SIG-M5 treated with dmso at 0.1 percent for 504 hours (cell line): ENCODE data around the gene TSPAN32.
"Not testable (repeated sequence)": the region's sequence is repeated elsewhere in the genome, so short reads cannot be mapped to it uniquely, and the experiment has no call there.

Source experiments
- DNase-seq: peaks from one replicate; lab custom pipeline; 2025; ENCODE audit not compliant: unreplicated experiment; lab: John Stamatoyannopoulos, UW

Gene TSPAN32

GRCh38 chr11:2332569-2332968 lies 30.8 kb downstream of the TSPAN32 start:
- DNase-seq = not testable (repeated sequence)

GRCh38 chr11:2333486-2334205 lies 31.8 kb downstream of the TSPAN32 start:
- DNase-seq = not testable (repeated sequence)

- not testable (repeated sequence) for DNase-seq
These were observed 33.5 kb downstream of the TSPAN32 start for GRCh38 chr11:2335286-2335685.

- DNase-seq = not testable (repeated sequence)
These were observed 36.9 kb downstream of the TSPAN32 start for GRCh38 chr11:2338760-2339159.

GRCh38 chr11:2342557-2342956 lies 40.7 kb downstream of the TSPAN32 start:
- DNase-seq = no peak

GRCh38 chr11:2342981-2343380 lies 41.2 kb downstream of the TSPAN32 start:
- no peak for DNase-seq

GRCh38 chr11:2343502-2343901 lies 41.7 kb downstream of the TSPAN32 start:
- no peak for DNase-seq

- DNase-seq = no peak
These were observed 43.2 kb downstream of the TSPAN32 start for GRCh38 chr11:2345050-2345449.

GRCh38 chr11:2346014-2346413 lies 44.2 kb downstream of the TSPAN32 start:
- DNase-seq = no peak

GRCh38 chr11:2346586-2347307 lies 44.9 kb downstream of the TSPAN32 start:
- DNase-seq = no peak

- DNase-seq = no peak
These were observed 45.6 kb downstream of the TSPAN32 start for GRCh38 chr11:2347308-2347830.

GRCh38 chr11:2348986-2349385 lies 47.2 kb downstream of the TSPAN32 start:
- DNase-seq = no peak

GRCh38 chr11:2351701-2352100 lies 49.9 kb downstream of the TSPAN32 start:
- DNase-seq = no peak

GRCh38 chr11:2352420-2352819 lies 50.6 kb downstream of the TSPAN32 start:
- no peak for DNase-seq

GRCh38 chr11:2355000-2355644 lies 53.3 kb downstream of the TSPAN32 start:
- no peak for DNase-seq

- DNase-seq = no peak
These were observed 55.4 kb downstream of the TSPAN32 start for GRCh38 chr11:2357246-2357645.

- not testable (repeated sequence) for DNase-seq
These were observed 55.8 kb downstream of the TSPAN32 start for GRCh38 chr11:2357651-2358050.

- DNase-seq = no peak
These were observed 57.1 kb downstream of the TSPAN32 start for GRCh38 chr11:2358754-2359442.

- no peak for DNase-seq
These were observed 57.7 kb downstream of the TSPAN32 start for GRCh38 chr11:2359557-2359956.

GRCh38 chr11:2360081-2360642 lies 58.3 kb downstream of the TSPAN32 start:
- DNase-seq = no peak

- DNase-seq = no peak
These were observed 59.8 kb downstream of the TSPAN32 start for GRCh38 chr11:2361565-2361964.
